CD4-positive, alpha-beta T cell treated with Interleukin-2 at 100 ng/mL for 4 hours (primary cell): Measurements from ENCODE around the gene MFSD2A.
"Not testable (repeated sequence)": the region's sequence is repeated elsewhere in the genome, so short reads cannot be mapped to it uniquely, and the experiment has no call there.

Experiments used
- DNase-seq: peaks from one replicate; pipeline ENCODE4 v3.0.0-alpha.2; 2020; ENCODE audit warnings: low spot score

MFSD2A gene

DNA sequence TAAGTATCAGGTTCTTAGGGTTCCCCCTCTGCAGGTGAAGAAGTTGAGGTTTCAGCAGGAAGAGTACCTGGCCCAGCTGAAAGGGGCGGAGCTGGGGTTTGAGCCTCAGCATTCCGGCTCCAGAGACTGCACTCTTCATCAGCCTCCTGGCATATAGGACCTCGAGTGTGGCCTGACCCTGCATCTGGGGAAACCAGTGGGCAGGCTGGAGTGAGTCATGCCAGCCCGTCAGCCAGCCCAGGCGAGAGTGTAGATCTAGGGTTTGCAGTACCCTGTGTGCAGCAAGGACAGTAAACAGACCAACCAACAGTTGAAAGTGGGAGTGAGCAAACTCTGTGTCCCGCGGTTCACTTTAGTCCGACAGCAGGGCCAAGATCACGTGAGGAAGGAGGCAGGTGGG is 14.1 kb downstream of the MFSD2A start:
- no peak for DNase-seq

GRCh38 chr1:39969531-39970270 is 14.8 kb downstream of the MFSD2A start:
- no peak for DNase-seq

DNA sequence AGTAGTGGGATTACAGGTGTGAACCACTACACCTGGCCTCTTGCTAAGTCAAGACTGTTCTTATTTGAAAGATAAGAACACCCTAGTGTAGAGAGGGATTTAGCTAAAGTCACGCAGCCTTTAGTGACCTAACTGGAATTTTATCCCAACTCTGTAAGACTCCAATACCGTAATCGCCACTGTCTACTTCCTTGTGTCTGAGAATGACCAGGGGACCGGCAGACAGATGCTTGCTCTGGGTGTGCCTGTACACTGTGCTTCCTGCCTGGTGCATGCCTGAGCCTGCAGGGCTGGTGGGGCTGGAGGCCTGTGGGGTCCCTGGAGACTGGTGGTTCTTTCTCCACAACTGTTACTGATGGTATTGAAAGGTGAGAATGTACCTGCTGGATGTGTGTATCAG is 15.3 kb downstream of the MFSD2A start:
- DNase-seq: no peak

- no peak for DNase-seq
Observed at GRCh38 chr1:39971138-39971537, 16.2 kb downstream of the MFSD2A start.

GRCh38 chr1:39973503-39974135 is 18.7 kb downstream of the MFSD2A start:
- DNase-seq: peak; percentile 78

DNA sequence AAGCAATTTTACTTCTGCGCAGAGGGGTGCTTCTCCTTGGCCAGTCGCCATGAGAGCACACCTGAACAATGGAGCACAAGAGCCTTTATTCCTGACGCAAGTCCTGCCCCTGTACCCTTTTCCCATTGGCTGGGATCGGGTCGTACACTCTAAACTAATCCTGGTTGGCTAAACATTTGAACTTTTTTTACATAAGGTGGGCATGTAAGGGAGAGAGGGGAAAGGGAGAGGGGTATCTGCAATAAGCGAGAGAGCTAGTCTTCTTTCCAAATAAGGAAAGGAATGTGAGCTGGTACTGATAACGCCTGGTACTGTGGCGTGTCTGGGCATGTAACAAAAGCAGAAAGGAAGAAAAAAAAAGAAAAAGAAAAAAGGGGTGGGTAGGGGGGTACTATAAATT is 21.8 kb downstream of the MFSD2A start:
- DNase-seq: no peak

GRCh38 chr1:39977202-39977601 is 22.3 kb downstream of the MFSD2A start:
- DNase-seq: no peak

DNA sequence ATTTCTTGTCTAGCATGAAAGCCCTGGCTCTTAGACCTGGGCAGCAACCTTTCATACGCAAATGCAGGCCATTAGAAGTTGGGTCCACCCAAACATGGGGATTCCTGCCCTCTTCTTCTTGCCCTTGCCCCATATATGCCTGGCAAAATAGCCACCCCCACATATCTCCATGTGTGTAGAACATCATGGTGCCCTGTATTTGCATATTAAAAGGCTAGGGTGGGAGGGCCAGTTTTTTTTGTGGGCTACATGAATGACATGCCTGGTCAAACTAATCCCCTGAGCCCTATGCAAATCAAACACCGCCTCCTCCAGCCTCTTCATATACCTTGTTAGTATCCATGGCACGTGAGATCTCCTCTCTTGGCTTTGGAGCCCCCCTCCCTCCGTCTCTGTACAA is 24.7 kb downstream of the MFSD2A start:
- DNase-seq: no peak

DNA sequence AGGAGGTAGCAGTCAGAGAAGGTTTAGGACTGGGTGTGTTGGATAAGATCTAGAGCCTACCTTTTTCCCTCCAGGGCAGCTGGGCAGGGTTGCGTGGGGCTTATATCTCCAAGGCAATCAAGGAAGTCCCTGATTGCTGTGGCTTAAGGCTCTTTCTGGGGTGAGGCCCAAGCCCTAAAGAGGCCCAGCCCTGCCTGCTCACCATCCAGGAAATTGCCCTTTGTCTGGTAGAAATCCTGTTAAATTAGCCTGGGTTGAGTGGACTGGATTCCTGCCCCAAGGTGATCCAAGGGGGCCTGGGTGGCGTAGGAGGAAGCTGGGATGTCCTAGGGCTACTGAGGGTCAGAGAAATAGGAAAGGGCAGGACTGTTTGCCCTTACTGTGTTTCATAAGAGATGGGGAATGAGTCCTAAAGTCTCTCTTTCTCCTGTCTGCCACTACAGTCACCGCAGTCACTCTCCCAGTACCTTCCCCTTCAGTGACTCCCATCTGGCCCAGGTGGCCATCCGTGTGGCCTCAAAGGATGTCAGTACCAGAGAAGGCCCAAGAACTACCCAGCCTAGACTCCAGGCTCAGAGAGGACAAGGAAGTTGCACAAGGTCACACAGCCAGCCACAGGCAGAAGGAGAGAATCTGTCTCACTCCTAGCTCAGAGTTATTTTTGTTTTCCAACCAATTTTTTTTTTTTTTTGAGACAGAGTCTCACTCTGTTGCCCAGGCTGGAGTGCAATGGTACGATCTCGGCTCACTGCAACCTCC is 25.8 kb downstream of the MFSD2A start:
- DNase-seq: no peak

DNA sequence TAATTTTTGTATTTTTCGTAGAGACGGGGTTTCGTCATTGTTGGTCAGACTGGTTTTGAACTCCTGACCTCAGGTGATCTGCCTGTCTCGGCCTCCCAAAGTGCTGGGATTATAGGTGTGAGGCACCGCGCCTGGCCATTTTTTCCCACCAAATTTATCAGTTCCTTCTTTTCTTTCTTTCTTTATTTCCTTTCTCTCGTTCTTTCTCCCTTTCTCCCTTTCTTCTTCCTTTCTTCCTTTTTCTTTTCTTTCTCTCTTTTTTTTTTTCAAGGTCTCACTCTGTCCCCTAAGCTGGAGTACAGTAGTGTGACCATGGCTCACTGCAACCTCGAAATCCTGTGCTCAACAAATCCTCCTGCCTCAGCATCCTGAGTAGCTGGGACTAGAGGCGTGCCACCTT is 26.4 kb downstream of the MFSD2A start:
- DNase-seq: no peak

DNA sequence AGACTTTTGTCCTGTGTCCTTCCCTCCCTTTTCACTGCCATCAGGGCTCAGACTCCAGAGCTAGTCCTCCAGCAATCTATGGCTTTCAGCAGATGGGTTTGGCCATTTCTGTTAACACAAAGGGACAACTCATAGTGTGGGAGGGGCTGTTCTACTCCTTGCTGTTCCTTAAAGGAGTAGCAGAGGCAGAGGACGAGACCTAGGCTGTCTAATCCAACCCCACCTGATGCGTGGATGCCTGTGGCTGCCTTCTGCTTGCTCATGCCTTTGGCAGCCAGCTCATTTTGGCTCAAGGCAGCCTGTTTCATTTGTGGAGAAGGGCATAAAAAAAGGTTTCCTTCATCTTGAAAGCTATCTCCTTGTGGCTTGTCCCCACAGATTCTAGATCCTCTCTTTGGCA is 27.0 kb downstream of the MFSD2A start:
- DNase-seq: no peak

GRCh38 chr1:39984480-39984879 is 29.5 kb downstream of the MFSD2A start:
- DNase-seq: not testable (repeated sequence)

- no peak for DNase-seq
Observed at GRCh38 chr1:39984951-39985350, 30.0 kb downstream of the MFSD2A start.

DNA sequence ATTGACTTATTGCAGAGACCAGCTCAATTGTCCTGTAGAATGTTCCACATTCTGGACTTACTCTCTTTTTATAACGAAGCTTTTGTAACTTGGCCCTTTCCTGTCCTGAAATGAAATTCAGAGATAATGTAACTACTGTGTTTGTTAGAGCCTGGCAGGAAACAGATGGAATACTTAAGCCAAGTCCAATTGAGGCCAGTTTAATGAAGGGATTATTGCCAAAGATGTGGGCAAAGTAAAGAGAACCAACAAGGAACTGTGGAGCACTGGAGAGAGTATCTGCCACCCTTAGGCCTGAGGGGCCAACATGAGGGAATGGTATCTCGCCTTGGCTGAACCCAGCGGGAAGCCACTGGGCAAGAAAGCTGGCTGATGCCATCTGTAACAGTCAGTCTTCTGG is 32.9 kb downstream of the MFSD2A start:
- no peak for DNase-seq

DNA sequence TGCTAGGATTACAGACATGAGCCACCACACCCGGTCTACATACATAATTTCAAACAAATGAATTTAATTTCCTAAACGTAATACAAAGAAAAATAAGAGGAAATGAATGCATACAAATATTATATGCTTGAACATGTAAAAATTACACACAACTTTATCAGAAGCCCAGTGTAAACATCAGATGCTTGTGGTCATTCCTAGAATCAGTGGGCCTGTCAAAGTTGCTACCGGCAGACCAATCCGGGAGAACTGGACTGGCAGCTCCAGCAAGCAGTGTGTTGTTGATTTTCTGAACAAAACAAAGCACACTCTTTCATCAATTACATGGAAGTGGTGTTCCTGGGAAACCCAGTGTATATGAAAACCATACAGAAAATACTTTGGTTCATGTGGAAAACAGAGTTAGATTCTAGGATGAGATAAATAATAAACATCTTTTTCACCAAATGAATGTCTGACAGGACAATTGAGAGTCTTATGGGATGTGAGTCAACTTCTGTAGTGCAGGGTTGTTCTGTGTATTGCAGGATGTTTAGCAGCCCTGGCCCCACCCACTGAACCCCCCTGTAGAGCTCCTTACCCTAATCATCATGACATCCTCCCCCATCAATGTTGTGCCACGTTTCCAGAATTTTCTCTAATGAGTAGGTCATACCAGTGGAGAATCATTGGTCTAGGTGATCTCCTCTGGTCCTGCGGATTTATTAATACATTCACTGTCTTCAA is 33.8 kb downstream of the MFSD2A start:
- no peak for DNase-seq

DNA sequence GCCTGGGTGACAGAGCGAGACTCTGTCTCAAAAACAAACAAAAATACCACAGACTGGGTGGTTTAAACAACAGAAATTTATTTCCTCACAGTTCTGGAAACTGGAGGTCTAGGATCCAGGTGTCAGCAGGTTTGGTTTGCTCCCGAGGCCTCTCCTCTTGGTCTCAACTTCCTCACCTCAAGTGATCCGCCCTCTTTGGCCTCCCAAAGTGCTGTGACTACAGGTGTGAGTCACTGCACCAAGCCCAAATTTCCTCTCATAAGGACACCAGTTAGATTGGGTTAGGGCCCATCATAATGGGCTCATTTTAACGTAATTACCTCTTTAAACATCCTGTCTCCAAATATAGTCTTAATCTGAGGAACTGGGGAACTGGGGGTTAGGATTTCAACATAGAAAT is 35.5 kb downstream of the MFSD2A start:
- no peak for DNase-seq

DNA sequence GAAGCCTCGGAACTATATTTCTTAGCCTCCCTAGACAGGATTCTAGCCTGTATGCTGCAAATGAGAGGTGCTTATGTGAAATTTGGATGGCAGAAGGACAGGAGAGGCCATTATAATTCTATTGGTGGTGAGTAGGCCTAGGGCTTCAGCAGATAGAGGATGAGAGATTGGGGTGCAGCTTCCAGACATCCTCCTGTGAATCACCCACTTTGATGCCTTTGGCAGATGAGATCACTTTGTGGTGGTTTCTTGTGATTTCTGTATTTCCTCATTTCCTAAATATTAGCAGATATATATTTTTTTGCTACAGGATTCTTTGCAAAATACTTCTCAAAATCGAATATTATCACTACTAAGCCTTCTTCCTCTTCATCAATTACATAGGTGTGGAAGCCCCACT is 37.3 kb downstream of the MFSD2A start:
- DNase-seq: peak; percentile 15

DNA sequence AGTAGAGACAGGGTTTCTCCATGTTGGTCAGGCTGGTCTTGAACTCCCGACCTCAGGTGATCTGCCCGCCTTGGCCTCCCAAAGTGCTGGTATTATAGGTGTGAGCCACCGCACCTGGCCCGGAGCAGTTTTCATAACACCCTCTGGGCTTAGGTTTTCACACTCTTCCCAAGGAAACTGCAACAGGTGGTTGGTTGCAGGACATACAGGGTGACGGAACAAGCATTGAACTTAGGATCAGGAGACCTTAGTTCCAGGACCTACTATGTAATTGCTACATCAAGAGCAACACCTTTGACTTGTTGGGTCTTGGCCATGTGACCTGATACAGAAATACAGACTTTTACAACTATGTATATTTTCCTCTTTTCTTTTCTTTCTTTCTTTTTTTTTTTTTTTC is 37.9 kb downstream of the MFSD2A start:
- no peak for DNase-seq

DNA sequence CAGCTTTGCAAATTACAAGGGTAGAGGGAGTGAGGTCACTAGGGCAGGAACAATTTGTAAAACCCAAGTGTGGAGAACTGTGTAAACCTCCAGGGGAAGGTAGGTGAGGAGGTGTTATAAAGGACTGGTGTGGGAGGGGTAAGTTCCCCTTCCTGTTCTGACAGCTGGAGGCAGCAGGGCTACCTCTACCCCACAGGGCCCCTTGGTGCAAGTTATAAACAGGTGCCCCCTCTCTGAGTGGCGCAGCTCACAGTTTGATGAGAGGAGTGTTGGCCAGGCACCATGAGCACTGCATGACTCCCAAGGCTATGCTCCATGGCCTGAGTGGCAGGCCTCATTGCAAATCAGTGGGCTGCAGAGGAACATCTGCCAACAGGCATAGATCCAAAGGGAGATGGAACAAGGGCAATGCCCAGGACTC is 41.0 kb downstream of the MFSD2A start:
- peak; percentile 16 for DNase-seq

DNA sequence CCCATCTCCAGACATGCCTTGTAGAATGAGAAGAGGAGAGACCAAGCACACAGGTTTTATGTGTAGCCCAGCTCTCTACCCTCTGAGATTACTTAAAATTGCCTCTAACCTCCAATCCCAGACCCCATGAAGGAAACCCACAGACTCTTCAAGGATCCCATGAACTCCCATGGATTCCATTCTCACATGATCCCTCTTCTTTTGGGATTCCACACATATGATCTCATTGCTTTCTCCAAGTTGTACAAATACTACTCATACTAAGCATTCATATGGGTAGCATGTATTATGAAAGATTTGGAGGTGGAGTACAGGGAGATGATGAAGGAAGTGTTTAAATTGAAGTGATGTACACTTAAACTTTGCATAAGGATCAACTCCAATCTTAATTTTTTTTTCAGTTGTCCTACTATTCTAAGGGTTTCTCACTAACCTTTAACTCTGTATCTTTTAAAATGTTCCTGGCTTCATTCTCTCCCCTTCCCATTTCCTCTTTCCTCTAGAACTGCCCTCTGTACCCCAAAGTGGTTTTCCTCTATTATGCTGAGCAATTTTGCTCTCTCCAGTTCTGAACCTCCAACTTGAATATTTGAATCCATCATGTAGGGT is 41.6 kb downstream of the MFSD2A start:
- DNase-seq: no peak

GRCh38 chr1:40001456-40001855 is 46.5 kb downstream of the MFSD2A start:
- no peak for DNase-seq
